GM12878 (cell line): ENCODE measurements around the gene OR2T6. TPM values are rescaled to one million over a fixed set of nuclear protein-coding genes. Genes with fewer than 3 reads are reported as not detected.
"Not testable (repeated sequence)": the region's sequence is repeated elsewhere in the genome, so short reads cannot be mapped to it uniquely, and the experiment has no call there.

Experiments
- ATAC-seq: fragments of 200-7000 bp; cut with Tn5 transposase; 3 replicates; pipeline ENCODE4 v1.9.1; 2020; ENCODE audit warnings: mild to moderate bottlenecking, moderate library complexity
- BruUV-seq: library from RNA; stranded (reverse); fragments of 400-500 nt; replicated peaks from 2 replicates; lab custom pipeline; 2021; lab: Mats Ljungman, UMichigan
- CTCF ChIA-PET: fragments of 300-600 bp; sonication (Branson Sonifier 250); formaldehyde crosslinking; extraction: SDS; loops from one replicate; lab custom pipeline; 2021; ENCODE audit warnings: inconsistent platforms; lab: Yijun Ruan, JAX
- POLR2A ChIA-PET: fragments of 350-600 bp; formaldehyde crosslinking; extraction: SDS; loops from one replicate; lab custom pipeline; 2021; ENCODE audit warnings: inconsistent platforms; lab: Charles Lee
- RAD21 ChIA-PET: fragments of 300-600 bp; sonication (Branson Sonifier 250); formaldehyde crosslinking; loops from one replicate; lab custom pipeline; 2023; ENCODE audit warnings: antibody characterized with exemption; ENCODE audit not compliant: unreplicated experiment; lab: Charles Lee
- SMC1A ChIA-PET: fragments of 300-600 bp; sonication (Branson Sonifier 250); formaldehyde crosslinking; loops from one replicate; lab custom pipeline; 2023; ENCODE audit not compliant: unreplicated experiment, uncharacterized antibody; lab: Charles Lee
- DNase-seq: peaks from one replicate; pipeline ENCODE4 v3.0.0-alpha.2; 2011; ENCODE audit warnings: low read depth, low spot score
- FAIRE-seq: peaks from 3 replicates; lab custom pipeline; 2011; peaks lifted over from hg19 to GRCh38; lab: Jason Lieb, UNC
- H2AFZ ChIP-seq: 2 replicates; pipeline ENCODE4 v1.6.0; 2011; ENCODE audit warnings: low read depth, low read length, control low read depth; ENCODE audit not compliant: control insufficient read depth
- H3K27ac ChIP-seq: 2 replicates; pipeline ENCODE4 v1.5.1; 2011; ENCODE audit warnings: control low read depth; ENCODE audit not compliant: control insufficient read depth, insufficient read depth
- H3K27me3 ChIP-seq, 2 experiments: replicated peaks in 1 of 2; 2 replicates each; pipeline versions ENCODE4 v1.6.0 to v1.6.1; 2011; ENCODE audit warnings: low read length in 1 of 2; ENCODE audit not compliant: control insufficient read depth in 2 of 2, insufficient read depth in 2 of 2
- H3K36me3 ChIP-seq, 2 experiments: 2 replicates each; pipeline ENCODE4 v1.5.1; 2011; ENCODE audit warnings: low read length in 1 of 2; ENCODE audit not compliant: control insufficient read depth in 2 of 2, insufficient read depth in 2 of 2
- H3K4me1 ChIP-seq: 2 replicates; pipeline ENCODE4 v1.6.1; 2011; ENCODE audit warnings: mild to moderate bottlenecking, low read length, moderate library complexity, mixed read lengths; ENCODE audit not compliant: control insufficient read depth, insufficient read depth
- H3K4me2 ChIP-seq: 2 replicates; pipeline ENCODE4 v1.6.0; 2011; ENCODE audit warnings: control low read depth; ENCODE audit not compliant: control insufficient read depth, insufficient read depth
- H3K4me3 ChIP-seq: fragments of 200-600 bp; sonication (generic); 2 replicates; pipeline ENCODE4 v1.5.1; 2016
- H3K79me2 ChIP-seq: 2 replicates; pipeline ENCODE4 v1.6.0; 2011; ENCODE audit warnings: low read length; ENCODE audit not compliant: control insufficient read depth, insufficient read depth
- H3K9ac ChIP-seq: 2 replicates; pipeline ENCODE4 v1.8.0; 2011; ENCODE audit warnings: low read length, control low read depth, mixed read lengths; ENCODE audit not compliant: control insufficient read depth, insufficient read depth
- H3K9me3 ChIP-seq: replicated peaks from 3 replicates; pipeline ENCODE4 v1.5.1; 2011; ENCODE audit warnings: mild to moderate bottlenecking, low read length; ENCODE audit not compliant: control insufficient read depth, insufficient read depth
- H4K20me1 ChIP-seq: 2 replicates; pipeline ENCODE4 v1.6.0; 2011; ENCODE audit not compliant: control insufficient read depth, insufficient read depth
- BHLHE40 ChIP-seq, 2 experiments: fragments of 450-650 bp in 1 of 2; IDR thresholded peaks; 2 replicates each; pipeline ENCODE4 v1.6.1; 2011 to 2017; ENCODE audit warnings: low read depth in 2 of 2, borderline replicate concordance in 1 of 2, improper control_type of control experiment in 1 of 2, low read length in 1 of 2, mild to moderate bottlenecking in 1 of 2
- JUNB ChIP-seq: IDR thresholded peaks from 2 replicates; pipeline ENCODE4 v1.6.1; 2016; ENCODE audit warnings: antibody characterized with exemption, mild to moderate bottlenecking
- PBX3 ChIP-seq: IDR thresholded peaks from 2 replicates; pipeline ENCODE4 v1.6.1; 2011; ENCODE audit warnings: mild to moderate bottlenecking, low read depth, low read length, moderate library complexity; ENCODE audit not compliant: insufficient replicate concordance
- PKNOX1 ChIP-seq: fragments of 450-650 bp; IDR thresholded peaks from 2 replicates; pipeline ENCODE4 v1.6.1; 2016; ENCODE audit warnings: mild to moderate bottlenecking
- WGBS: methylation state at CpG from one replicate; pipeline ENCODE4 v1.1.6; 2016; ENCODE audit warnings: low lambda C conversion rate; ENCODE audit not compliant: insufficient replicate concordance, insufficient coverage; ENCODE audit errors: missing lambda C conversion rate; 5-methylcytosine and 5-hydroxymethylcytosine counted together
- in situ Hi-C: fragments of 300-500 bp; cut with MboI; formaldehyde crosslinking; loops from 9 replicates; pipeline ENCODE4 v1.14.3; 2018; ENCODE audit warnings: mixed read lengths
- intact Hi-C: fragments of 100-400 bp; cut with micrococcal nuclease; formaldehyde crosslinking; loops from one replicate; pipeline ENCODE4 v1.14.2; 2022; ENCODE audit not compliant: unreplicated experiment
- polyA plus RNA-seq, 11 experiments: library from polyadenylated mRNA; depleted of rRNA in 4 of 11; unstranded in 6 of 11; stranded (reverse) in 5 of 11; fragments of >200 nt; fragmentation: Nextera tagmentation in 4 of 11; fragmentation: Illumina TruSeq in 1 of 11; extraction: Ambion mirVana in 4 of 11; extraction: Trizol in 1 of 11; gene quantifications; 1 replicate in 1 of 11; 2 replicates in 10 of 11; pipeline versions ENCODE4 v1.2.1 to v1.2.3, GENCODE V29; 2011 to 2016; ENCODE audit warnings: inconsistent platforms in 2 of 11, missing spikeins in 2 of 11, low read depth in 1 of 11
- total RNA-seq, 4 experiments: library from RNA; depleted of rRNA in 3 of 4; stranded (reverse); fragments of >200 nt in 3 of 4; fragmentation: Illumina TruSeq in 1 of 4; extraction: Trizol in 1 of 4; gene quantifications; 2 replicates each; pipeline versions ENCODE4 v1.2.1 to v1.2.3, GENCODE V29; 2013 to 2021

The OR2T6 gene
- total and polyA plus RNA-seq, 10 of the 15 experiments (the other 5 are each of a cell fraction or from before 2014, with no cell fraction given): not detected

GRCh38 chr1:248431683-248432082, 56.1 kb downstream of the OR2T6 start:
- CTCF ChIA-PET: not testable (repeated sequence)

More at GRCh38 chr1:248431683-248432082, 56.1 kb downstream of the OR2T6 start:
- POLR2A ChIA-PET, DNase-seq, H3K4me1 ChIP-seq, H3K27me3 ChIP-seq, H3K36me3 ChIP-seq, BruUV-seq, H3K79me2 ChIP-seq, H3K9me3 ChIP-seq, FAIRE-seq, H3K4me3 ChIP-seq, intact Hi-C loops, H4K20me1 ChIP-seq, H3K9ac ChIP-seq: not testable (repeated sequence)
- peak; percentile 53; the same call in 1 of the 2 replicates for TF ChIP-seq PKNOX1
- TF ChIP-seq JUNB: 0 out of 2 replicates have a peak, but pooled peaks have one; percentile 18
- peak in 1 of 2 experiments; percentile 53; a peak in 2 of 4 replicates for TF ChIP-seq BHLHE40 (IDR thresholded peaks at IDR 0.05; ENCODE audit: borderline replicate concordance in 1 of 2, low read depth in 2 of 2, low read length in 1 of 2)
- TF ChIP-seq PBX3: peak; percentile 59
- Histone ChIP-seq H3K27ac (peak overlapping the region; percentile 68), H3K4me2 (peak overlapping the region; percentile 68; the same call in 1 of the 2 replicates), H2AFZ (peak overlapping the region; percentile 57)
- ATAC-seq: peak; percentile 40
- 77% methylated on average over 10 of the region's 11 CpGs for WGBS
- SMC1A ChIA-PET: interaction anchor here (0.6 to 1.6 kb wide), 2 partner anchors 28 to 374 kb away, joined by 3 to 4 read pairs; no protein-coding TSS in a partner anchor
- RAD21 ChIA-PET: interaction anchor here (1.4 to 1.9 kb wide), 2 partner anchors 27 to 255 kb away, joined by 5 read pairs; no protein-coding TSS in a partner anchor
- in situ Hi-C loops: loop anchor here (25.0 kb wide), 1 partner anchor 1069 kb away; no protein-coding TSS in a partner anchor
